Activated CD8-positive, alpha-beta memory T cell treated with anti-CD3 and anti-CD28 coated beads, Interleukin-2, amount 50 U/mL, for 1 hour (primary cell): ENCODE measurements around the gene TNFRSF21.
"Not testable (repeated sequence)": the region's sequence is repeated elsewhere in the genome, so short reads cannot be mapped to it uniquely, and the experiment has no call there.

Experiments used
- DNase-seq: peaks from one replicate; pipeline ENCODE4 v3.0.0-alpha.2; 2020; ENCODE audit errors: extremely low read depth

TNFRSF21 gene

GRCh38 chr6:47252633-47253032, 57.1 kb downstream of the TNFRSF21 start:
- DNase-seq = no peak

DNA sequence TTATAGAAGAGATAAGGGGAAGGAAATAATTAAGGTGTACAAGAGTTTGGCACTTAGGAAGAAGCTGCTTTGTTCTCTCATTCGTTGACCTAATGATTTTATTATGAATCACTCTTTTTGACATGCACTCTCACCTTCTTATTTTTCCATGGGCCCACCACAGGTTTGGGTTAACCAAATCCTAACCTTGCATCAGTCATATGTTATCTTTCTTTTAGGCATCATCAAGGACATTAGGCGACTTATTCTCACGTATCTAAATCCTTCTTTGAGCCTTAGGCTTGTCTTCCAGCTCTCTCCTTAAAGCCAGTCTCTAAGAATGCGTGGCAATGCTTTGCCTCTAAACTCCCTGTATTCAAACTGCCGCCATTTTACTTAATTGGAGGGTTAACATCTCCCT, 58.3 kb downstream of the TNFRSF21 start:
- DNase-seq = no peak

GRCh38 chr6:47250302-47250701, 59.4 kb downstream of the TNFRSF21 start:
- no peak for DNase-seq

- DNase-seq = no peak
These were observed 61.3 kb downstream of the TNFRSF21 start for GRCh38 chr6:47248446-47248845.

GRCh38 chr6:47247227-47247797, 62.4 kb downstream of the TNFRSF21 start:
- DNase-seq = no peak

GRCh38 chr6:47246551-47246950, 63.2 kb downstream of the TNFRSF21 start:
- no peak for DNase-seq

DNA sequence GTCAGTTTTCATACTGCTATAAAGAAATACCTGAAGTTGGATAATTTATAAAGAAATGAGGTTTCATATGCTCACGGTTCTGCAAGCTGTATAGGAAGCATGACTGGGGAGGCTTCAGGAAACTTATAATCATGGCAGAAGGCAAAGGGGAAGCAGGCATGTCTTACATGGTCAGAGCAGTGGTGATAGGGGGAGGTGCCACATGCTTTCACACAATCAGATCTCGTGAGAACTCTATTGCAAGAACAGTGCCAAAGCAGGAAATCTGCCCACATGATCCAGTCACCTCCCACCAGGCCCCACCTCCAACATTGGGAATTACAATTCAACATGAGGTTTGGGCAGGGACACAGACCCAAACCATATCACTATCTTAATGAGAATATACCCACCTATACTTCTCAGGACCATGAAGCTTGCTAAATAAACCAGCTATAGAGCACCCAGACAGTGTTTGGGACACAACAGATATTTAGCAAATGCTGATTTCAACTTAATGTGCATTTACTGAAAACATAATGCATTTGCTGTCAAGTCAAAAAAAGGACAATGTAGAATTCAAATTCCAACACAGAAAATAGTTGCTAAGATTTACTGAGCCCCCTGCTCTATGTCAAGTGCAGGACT, 63.8 kb downstream of the TNFRSF21 start:
- DNase-seq = no peak

- peak; percentile 14 for DNase-seq
These were observed 67.0 kb downstream of the TNFRSF21 start for GRCh38 chr6:47242483-47243386.

GRCh38 chr6:47241742-47242482, 67.8 kb downstream of the TNFRSF21 start:
- DNase-seq = no peak

DNA sequence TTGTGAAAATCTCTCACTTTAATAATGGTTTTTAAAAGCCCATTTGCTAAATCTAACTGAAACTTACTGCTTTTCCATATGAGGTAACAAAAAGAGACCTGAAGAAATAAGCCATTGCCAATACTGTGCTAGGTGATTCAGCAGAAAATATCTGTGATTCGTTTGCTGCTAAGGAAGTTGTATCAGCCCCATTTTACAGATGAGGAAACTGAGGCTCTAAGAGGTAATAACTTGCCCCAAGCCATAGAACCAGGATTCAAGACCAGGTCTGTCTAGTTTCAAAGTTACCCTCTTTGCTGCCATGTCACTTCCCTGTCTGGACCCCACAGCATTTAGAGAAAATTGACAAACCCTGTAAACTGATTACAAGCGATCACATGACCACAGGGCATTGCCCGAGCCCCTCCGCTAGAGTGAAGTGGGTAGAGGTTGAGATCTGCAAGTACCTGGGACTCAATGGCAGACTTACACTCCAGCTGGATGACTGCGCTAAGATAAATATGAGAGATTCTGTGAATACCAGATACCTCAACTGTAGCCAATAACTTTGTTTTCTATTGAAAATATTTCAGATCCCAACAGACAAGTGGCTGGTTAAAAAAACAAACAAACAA, 69.3 kb downstream of the TNFRSF21 start:
- DNase-seq = no peak

- no peak for DNase-seq
These were observed 70.2 kb downstream of the TNFRSF21 start for GRCh38 chr6:47239546-47239945.

- DNase-seq = no peak
These were observed 71.2 kb downstream of the TNFRSF21 start for GRCh38 chr6:47238456-47238995.

DNA sequence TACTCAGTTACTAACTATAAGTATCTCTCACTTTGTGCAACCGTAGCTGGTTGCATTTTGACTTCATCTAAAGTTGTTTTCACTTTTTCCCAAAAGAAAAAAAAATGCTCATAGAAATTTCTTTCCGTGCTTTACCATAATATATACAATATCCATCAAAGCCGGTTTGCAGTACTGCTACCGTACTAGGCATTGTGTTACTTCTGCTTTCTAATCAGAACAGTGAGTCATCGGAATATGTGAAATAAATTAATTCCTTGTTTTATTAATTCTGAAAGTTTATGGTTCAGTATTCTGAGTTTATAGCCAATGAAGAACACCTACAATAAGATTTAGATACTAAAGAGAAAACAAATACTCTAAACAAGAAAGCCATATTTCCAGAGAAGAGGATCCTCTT, 72.5 kb downstream of the TNFRSF21 start:
- no peak for DNase-seq

GRCh38 chr6:47235964-47236760, 73.5 kb downstream of the TNFRSF21 start:
- no peak for DNase-seq

DNA sequence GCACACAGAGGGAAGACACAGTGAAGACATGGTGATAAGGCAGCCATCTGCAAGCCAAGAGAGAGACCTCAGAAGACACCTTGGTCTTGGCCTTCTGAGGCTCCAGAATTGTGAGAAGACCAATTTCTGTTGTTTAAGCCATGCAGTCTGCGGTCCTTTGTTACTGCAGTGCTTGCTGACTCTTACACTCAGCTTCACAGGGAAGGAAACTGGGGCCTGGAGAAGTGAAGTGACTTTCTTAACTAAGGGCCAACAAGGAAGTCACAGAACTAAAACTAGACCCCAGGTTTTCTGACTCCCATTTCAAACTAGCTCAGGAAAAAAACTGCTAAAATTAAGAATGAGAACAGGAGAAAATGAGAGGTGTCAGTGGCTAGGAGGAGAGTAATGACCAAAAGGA, 74.3 kb downstream of the TNFRSF21 start:
- DNase-seq = no peak

- DNase-seq = no peak
These were observed 75.3 kb downstream of the TNFRSF21 start for GRCh38 chr6:47234266-47234933.

- DNase-seq = no peak
These were observed 78.6 kb downstream of the TNFRSF21 start for GRCh38 chr6:47231151-47231550.

DNA sequence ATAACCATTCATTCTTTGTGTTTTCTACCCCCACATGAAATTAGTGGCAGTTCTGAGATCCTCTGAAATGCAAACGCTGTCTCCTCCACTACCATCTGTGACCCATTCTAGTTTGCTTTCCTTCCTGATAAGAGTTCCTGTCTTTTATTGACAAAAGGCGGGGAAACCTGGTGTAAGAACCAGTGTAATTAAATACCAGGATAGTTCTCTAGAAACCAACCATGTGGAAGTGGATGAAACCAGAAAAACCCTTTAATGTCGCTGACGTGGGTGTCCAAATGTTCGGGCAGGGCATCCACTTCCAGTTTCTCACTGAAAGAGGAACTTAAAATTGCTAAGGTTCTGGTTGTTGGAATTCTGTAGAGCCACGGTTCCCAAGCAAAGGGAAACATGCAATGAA, 79.1 kb downstream of the TNFRSF21 start:
- DNase-seq = no peak

DNA sequence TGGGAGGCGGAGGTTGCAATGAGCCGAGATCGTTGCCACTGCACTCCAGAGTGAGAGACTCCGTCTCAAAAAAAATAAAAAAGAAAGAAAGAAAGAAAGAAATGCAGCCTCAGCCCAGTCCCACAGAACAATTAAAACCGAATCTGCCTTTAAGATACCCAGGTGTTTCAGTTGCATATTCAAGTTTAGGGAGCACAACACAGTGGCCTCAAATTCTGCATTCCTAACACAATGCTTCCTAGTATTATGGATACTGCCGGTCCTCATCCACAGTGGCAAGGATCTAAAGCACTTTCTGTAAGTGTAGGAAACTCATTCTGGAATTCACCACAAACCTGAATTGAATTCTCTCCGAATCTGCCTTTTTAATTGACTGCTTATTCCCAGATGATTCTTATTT, 80.5 kb downstream of the TNFRSF21 start:
- no peak for DNase-seq

- DNase-seq = not testable (repeated sequence)
These were observed 81.6 kb downstream of the TNFRSF21 start for GRCh38 chr6:47228093-47228492.
